ENCODE data around the gene MAP3K19. TPM values are rescaled to one million over a fixed set of nuclear protein-coding genes. Genes with fewer than 3 reads are reported as not detected.

Gene MAP3K19
- polyA plus RNA-seq, 1 experiment = not detected

GRCh38 chr2:135064149-135064548 lies 16.9 kb upstream of the MAP3K19 start:
- POLR2A ChIA-PET = interaction anchor here (0.9 kb wide), 1 partner anchor 11 kb away, joined by 3 read pairs; no protein-coding TSS in a partner anchor

GRCh38 chr2:135063210-135063609 lies 16.0 kb upstream of the MAP3K19 start:
- H3K4me3 ChIP-seq (ENCODE audit: low read depth, low read length) = no peak overlapping the region
- H3K27me3 ChIP-seq (ENCODE audit: control insufficient read depth, insufficient read depth, low read length) = no peaks in the 10 kb centered on the region
- H3K27ac ChIP-seq (ENCODE audit: low read depth, low read length) = no peak overlapping the region
- no peak for DNase-seq (ENCODE audit: low read depth, low spot score)
- ChIA-PET CTCF (no interaction called here), POLR2A (no interaction called here)
- no peaks in the 10 kb centered on the region; the same call in 1 of the 2 replicates for H3K9me3 ChIP-seq (ENCODE audit: control insufficient read depth, insufficient read depth, low read length)
- TF ChIP-seq, protein P1, sequence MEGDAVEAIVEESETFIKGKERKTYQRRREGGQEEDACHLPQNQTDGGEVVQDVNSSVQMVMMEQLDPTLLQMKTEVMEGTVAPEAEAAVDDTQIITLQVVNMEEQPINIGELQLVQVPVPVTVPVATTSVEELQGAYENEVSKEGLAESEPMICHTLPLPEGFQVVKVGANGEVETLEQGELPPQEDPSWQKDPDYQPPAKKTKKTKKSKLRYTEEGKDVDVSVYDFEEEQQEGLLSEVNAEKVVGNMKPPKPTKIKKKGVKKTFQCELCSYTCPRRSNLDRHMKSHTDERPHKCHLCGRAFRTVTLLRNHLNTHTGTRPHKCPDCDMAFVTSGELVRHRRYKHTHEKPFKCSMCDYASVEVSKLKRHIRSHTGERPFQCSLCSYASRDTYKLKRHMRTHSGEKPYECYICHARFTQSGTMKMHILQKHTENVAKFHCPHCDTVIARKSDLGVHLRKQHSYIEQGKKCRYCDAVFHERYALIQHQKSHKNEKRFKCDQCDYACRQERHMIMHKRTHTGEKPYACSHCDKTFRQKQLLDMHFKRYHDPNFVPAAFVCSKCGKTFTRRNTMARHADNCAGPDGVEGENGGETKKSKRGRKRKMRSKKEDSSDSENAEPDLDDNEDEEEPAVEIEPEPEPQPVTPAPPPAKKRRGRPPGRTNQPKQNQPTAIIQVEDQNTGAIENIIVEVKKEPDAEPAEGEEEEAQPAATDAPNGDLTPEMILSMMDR (IDR thresholded peaks at IDR 0.05; ENCODE audit: low read depth, low read length) = no peak

More at GRCh38 chr2:135064149-135064548, 16.9 kb upstream of the MAP3K19 start:
- DNase-seq (ENCODE audit: low read depth, low spot score) = no peak
- TF ChIP-seq, protein P1 (IDR thresholded peaks at IDR 0.05; ENCODE audit: low read depth, low read length) = no peak
- Histone ChIP-seq H3K27ac (ENCODE audit: low read depth, low read length) (no peak overlapping the region), H3K4me3 (ENCODE audit: low read depth, low read length) (no peak overlapping the region), H3K27me3 (ENCODE audit: control insufficient read depth, insufficient read depth, low read length) (no peaks in the 10 kb centered on the region), H3K9me3 (ENCODE audit: control insufficient read depth, insufficient read depth, low read length) (no peaks in the 10 kb centered on the region; the same call in 1 of the 2 replicates)
- CTCF ChIA-PET = no interaction called here

DNA sequence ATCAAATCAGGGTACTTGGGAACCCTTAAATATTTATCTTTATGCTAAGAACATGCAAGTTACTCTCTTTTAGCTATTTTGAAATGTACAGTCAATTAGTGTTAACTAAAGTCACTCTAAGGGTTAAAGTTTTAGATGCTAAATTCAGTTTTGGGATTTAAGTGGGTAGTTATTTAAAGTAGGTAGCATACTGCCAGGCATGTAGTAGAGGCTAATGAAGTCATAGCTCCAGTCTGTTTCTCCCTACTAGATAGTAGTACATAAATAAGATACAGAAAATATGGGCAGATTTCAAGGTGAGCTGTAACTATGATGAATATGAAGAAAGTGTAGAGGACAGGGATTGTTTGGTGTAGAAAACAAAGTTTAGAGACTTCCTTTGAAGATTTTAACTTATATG lies 12.3 kb upstream of the MAP3K19 start:
- Histone ChIP-seq H3K27me3 (ENCODE audit: control insufficient read depth, insufficient read depth, low read length) (no peaks in the 10 kb centered on the region), H3K9me3 (ENCODE audit: control insufficient read depth, insufficient read depth, low read length) (no peaks in the 10 kb centered on the region; the same call in 1 of the 2 replicates), H3K27ac (ENCODE audit: low read depth, low read length) (no peak overlapping the region), H3K4me3 (ENCODE audit: low read depth, low read length) (no peak overlapping the region)
- CTCF ChIA-PET = interaction anchor here (1.4 kb wide), 1 partner anchor 8 kb away, joined by 5 read pairs; no protein-coding TSS in a partner anchor
- DNase-seq (ENCODE audit: low read depth, low spot score) = no peak
- POLR2A ChIA-PET = no interaction called here
- TF ChIP-seq, protein P1 (IDR thresholded peaks at IDR 0.05; ENCODE audit: low read depth, low read length) = no peak

GRCh38 chr2:135056790-135057189 lies 9.5 kb upstream of the MAP3K19 start:
- CTCF ChIA-PET = no interaction called here
- Histone ChIP-seq H3K4me3 (ENCODE audit: low read depth, low read length) (no peak overlapping the region), H3K9me3 (ENCODE audit: control insufficient read depth, insufficient read depth, low read length) (no peaks in the 10 kb centered on the region; the same call in 1 of the 2 replicates), H3K27me3 (ENCODE audit: control insufficient read depth, insufficient read depth, low read length) (no peaks in the 10 kb centered on the region), H3K27ac (ENCODE audit: low read depth, low read length) (no peak overlapping the region)
- TF ChIP-seq, protein P1 (IDR thresholded peaks at IDR 0.05; ENCODE audit: low read depth, low read length) = no peak
- DNase-seq (ENCODE audit: low read depth, low spot score) = no peak
- POLR2A ChIA-PET = no interaction called here

- POLR2A ChIA-PET = interaction anchor here (1.2 kb wide), 1 partner anchor 12 kb away, joined by 3 read pairs; no protein-coding TSS in a partner anchor
- CTCF ChIA-PET = interaction anchor here (1.1 to 1.2 kb wide), 2 partner anchors 10 to 51 kb away, joined by 3 to 5 read pairs; no protein-coding TSS in a partner anchor
- no peaks in the 10 kb centered on the region for H3K27me3 ChIP-seq (ENCODE audit: control insufficient read depth, insufficient read depth, low read length)
- no peak overlapping the region for H3K4me3 ChIP-seq (ENCODE audit: low read depth, low read length)
- H3K27ac ChIP-seq (ENCODE audit: low read depth, low read length) = peak overlapping the region; percentile 55
- TF ChIP-seq, protein P1 (IDR thresholded peaks at IDR 0.05; ENCODE audit: low read depth, low read length) = no peak
- DNase-seq (ENCODE audit: low read depth, low spot score) = peak; percentile 24
- no peaks in the 10 kb centered on the region; the same call in 1 of the 2 replicates for H3K9me3 ChIP-seq (ENCODE audit: control insufficient read depth, insufficient read depth, low read length)
Observed at GRCh38 chr2:135055182-135055786, 8.0 kb upstream of the MAP3K19 start.
